IMR-90 (cell line): ENCODE measurements around the gene ARRDC1. TPM values are rescaled to one million over a fixed set of nuclear protein-coding genes. Genes with fewer than 3 reads are reported as not detected.

Source experiments
- ATAC-seq: fragments of 200-7000 bp; cut with Tn5 transposase; 2 replicates; pipeline ENCODE4 v1.9.1; 2020; ENCODE audit warnings: low read depth, mild to moderate bottlenecking, moderate library complexity
- BruUV-seq: library from RNA; stranded (reverse); fragments of 400-500 nt; replicated peaks from 2 replicates; lab custom pipeline; 2021; lab: Mats Ljungman, UMichigan
- CTCF ChIA-PET: fragments of 300-600 bp; formaldehyde crosslinking; extraction: SDS; loops from one replicate; lab custom pipeline; 2021; ENCODE audit warnings: antibody characterized with exemption; lab: Yijun Ruan, JAX
- POLR2A ChIA-PET: fragments of 300-600 bp; sonication (Branson Sonifier 250); formaldehyde crosslinking; loops from one replicate; lab custom pipeline; 2022; ENCODE audit warnings: antibody characterized with exemption; ENCODE audit not compliant: unreplicated experiment; lab: Charles Lee
- DNase-seq: peaks from one replicate; pipeline ENCODE4 v3.0.0; 2013
- H2AFZ ChIP-seq: replicated peaks from 2 replicates; pipeline ENCODE3; 2013; ENCODE audit warnings: low read length, mild to moderate bottlenecking; ENCODE audit not compliant: poor library complexity
- H2AK5ac ChIP-seq: 2 replicates; pipeline ENCODE4 v1.6.1; 2013; ENCODE audit warnings: low read depth, low read length, inconsistent platforms
- H2AK9ac ChIP-seq: replicated peaks from 2 replicates; pipeline ENCODE3; 2013; ENCODE audit warnings: mild to moderate bottlenecking, low read depth, low read length, moderate library complexity; ENCODE audit not compliant: poor library complexity
- H2BK120ac ChIP-seq: 2 replicates; pipeline ENCODE4 v1.6.1; 2013; ENCODE audit warnings: low read depth, low read length, inconsistent platforms
- H2BK15ac ChIP-seq: 3 replicates; pipeline ENCODE4 v1.6.1; 2013; ENCODE audit warnings: low read depth, low read length, inconsistent platforms
- H2BK20ac ChIP-seq: 2 replicates; pipeline ENCODE4 v1.6.1; 2013; ENCODE audit warnings: low read depth, mild to moderate bottlenecking, inconsistent platforms, low read length, moderate library complexity
- H2BK5ac ChIP-seq: 2 replicates; pipeline ENCODE4 v1.6.1; 2013; ENCODE audit warnings: mild to moderate bottlenecking, low read depth, low read length, inconsistent platforms; ENCODE audit not compliant: poor library complexity, severe bottlenecking
- H3K14ac ChIP-seq: replicated peaks from 2 replicates; pipeline ENCODE4 v1.6.1; 2013; ENCODE audit warnings: low read depth, low read length, inconsistent platforms
- H3K18ac ChIP-seq: 2 replicates; pipeline ENCODE4 v1.6.1; 2013; ENCODE audit warnings: low read depth, low read length, control low read depth
- H3K23ac ChIP-seq: 2 replicates; pipeline ENCODE4 v1.6.1; 2013; ENCODE audit warnings: low read depth, low read length, inconsistent platforms
- H3K27ac ChIP-seq: 2 replicates; pipeline ENCODE4 v1.5.1; 2013; ENCODE audit warnings: mild to moderate bottlenecking, control low read depth, low read length; ENCODE audit not compliant: insufficient read depth
- H3K27me3 ChIP-seq: 2 replicates; pipeline ENCODE4 v1.6.1; 2013; ENCODE audit warnings: low read length; ENCODE audit not compliant: control insufficient read depth, insufficient read depth
- H3K36me3 ChIP-seq: 2 replicates; pipeline ENCODE4 v1.6.1; 2013; ENCODE audit warnings: low read length, mixed read lengths; ENCODE audit not compliant: control insufficient read depth, insufficient read depth
- H3K4ac ChIP-seq: 2 replicates; pipeline ENCODE4 v1.6.1; 2013; ENCODE audit warnings: low read depth, low read length, inconsistent platforms
- H3K4me1 ChIP-seq: 2 replicates; pipeline ENCODE4 v1.6.1; 2013; ENCODE audit warnings: low read length, mixed read lengths; ENCODE audit not compliant: control insufficient read depth, insufficient read depth
- H3K4me2 ChIP-seq: 2 replicates; pipeline ENCODE4 v1.6.1; 2013; ENCODE audit warnings: low read depth, mild to moderate bottlenecking, control low read depth, low read length, moderate library complexity
- H3K4me3 ChIP-seq: 2 replicates; pipeline ENCODE4 v1.5.1; 2013; ENCODE audit warnings: low read depth, mild to moderate bottlenecking, control low read depth, low read length, moderate library complexity; ENCODE audit not compliant: insufficient read depth
- H3K56ac ChIP-seq: 2 replicates; pipeline ENCODE4 v1.6.1; 2013; ENCODE audit warnings: low read length, inconsistent platforms; ENCODE audit not compliant: insufficient read depth; ENCODE audit errors: extremely low read depth
- H3K79me1 ChIP-seq, 2 experiments: 2 replicates each; pipeline ENCODE4 v1.6.1; 2013; ENCODE audit warnings: low read length in 2 of 2, inconsistent platforms in 1 of 2, low read depth in 1 of 2
- H3K9ac ChIP-seq: 2 replicates; pipeline ENCODE4 v1.6.1; 2013; ENCODE audit warnings: low read depth, low read length, control low read depth
- H3K9me1 ChIP-seq: 2 replicates; pipeline ENCODE4 v1.6.1; 2013; ENCODE audit warnings: low read length, inconsistent platforms; ENCODE audit not compliant: insufficient read depth
- H3K9me3 ChIP-seq: 2 replicates; pipeline ENCODE4 v1.6.1; 2013; ENCODE audit warnings: low read length; ENCODE audit not compliant: control insufficient read depth, insufficient read depth
- H4K20me1 ChIP-seq: 2 replicates; pipeline ENCODE4 v1.6.1; 2013; ENCODE audit warnings: low read length, inconsistent platforms; ENCODE audit not compliant: insufficient read depth
- H4K5ac ChIP-seq: 2 replicates; pipeline ENCODE4 v1.6.1; 2013; ENCODE audit warnings: mild to moderate bottlenecking, low read depth, low read length, control low read depth
- H4K8ac ChIP-seq, 2 experiments: 2 replicates each; pipeline ENCODE4 v1.6.1; 2013; ENCODE audit warnings: low read depth in 2 of 2, low read length in 2 of 2, control low read depth in 1 of 2, inconsistent platforms in 1 of 2
- H4K91ac ChIP-seq: 2 replicates; pipeline ENCODE4 v1.6.1; 2013; ENCODE audit warnings: low read depth, low read length, inconsistent platforms; ENCODE audit not compliant: insufficient read depth
- MAFK ChIP-seq: IDR thresholded peaks from 2 replicates; pipeline ENCODE4 v1.6.1; 2012; ENCODE audit warnings: low read depth, low read length, improper control_type of control experiment
- SMC3 ChIP-seq: fragments of 150-350 bp; IDR thresholded peaks from 2 replicates; pipeline ENCODE4 v1.6.1; 2016; ENCODE audit warnings: low read depth, mild to moderate bottlenecking, antibody characterized with exemption, low read length, moderate library complexity
- WGBS, 2 experiments: methylation state at CpG; one replicate each; pipeline versions ENCODE4 v1.1.5 to v1.1.7; 2013; ENCODE audit warnings: missing lambda C conversion rate in 2 of 2; ENCODE audit not compliant: insufficient read length in 1 of 2; ENCODE audit errors: extremely low coverage in 2 of 2; 5-methylcytosine and 5-hydroxymethylcytosine counted together
- dilution Hi-C: fragments of 300-500 bp; cut with HindIII; formaldehyde crosslinking; loops from one replicate; pipeline ENCODE4 v1.14.3; 2018; ENCODE audit warnings: low sequenced_read_pairs; ENCODE audit not compliant: unreplicated experiment
- in situ Hi-C: fragments of 300-500 bp; cut with MboI; formaldehyde crosslinking; loops from 3 replicates; pipeline ENCODE4 v1.14.3; 2019; ENCODE audit warnings: low sequenced_read_pairs, inconsistent platforms, mixed read lengths
- intact Hi-C: fragments of 100-400 bp; cut with micrococcal nuclease; formaldehyde crosslinking; loops from 2 replicates; pipeline ENCODE4 v1.10.0; 2022
- polyA plus RNA-seq, 3 experiments: library from polyadenylated mRNA; depleted of rRNA; stranded (reverse); fragments of >200 nt; gene quantifications; 2 replicates each; pipeline ENCODE4 v1.2.3, GENCODE V29; 2012; ENCODE audit warnings: low replicate concordance in 1 of 3
- total RNA-seq: library from RNA; depleted of rRNA; stranded (reverse); fragments of >200 nt; gene quantifications from 2 replicates; pipeline ENCODE4 v1.2.3, GENCODE V29; 2012

Gene ARRDC1
- total and polyA plus RNA-seq, 2 of the 4 experiments (the other 2 are of a cell fraction), result 7.7 to 41.4 TPM

DNA sequence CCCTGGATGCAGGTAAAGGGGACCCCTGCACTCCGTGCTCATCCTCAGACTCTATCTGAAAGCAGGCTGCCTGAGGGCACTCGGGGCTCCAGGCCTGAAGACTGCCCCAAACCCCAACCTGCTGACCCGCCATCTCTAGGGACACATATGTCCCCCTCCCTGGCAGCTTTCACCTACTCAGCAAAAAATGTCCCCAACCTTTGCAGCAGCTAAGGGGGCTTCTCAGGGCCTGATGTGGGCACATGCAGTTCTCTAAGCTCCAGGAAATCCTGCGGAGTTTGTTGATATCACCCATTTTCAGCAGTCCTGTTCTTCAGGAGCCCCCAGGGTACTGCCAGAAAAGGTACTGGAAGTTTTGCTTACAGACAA, 24.5 kb upstream of the ARRDC1 start:
- Histone ChIP-seq H2BK15ac (no peak overlapping the region), H3K4me2 (no peak overlapping the region), H3K4me3 (no peak overlapping the region), H3K27me3 (no peaks in the 10 kb centered on the region), H3K79me1 (peaks cover 16 to 44% of the 10 kb centered on the region in 2 experiments), H3K9ac (no peak overlapping the region), H4K20me1 (peaks cover 16% of the 10 kb centered on the region), H4K8ac (no peak overlapping the region), H3K36me3 (peaks cover 29% of the 10 kb centered on the region), H2BK120ac (no peak overlapping the region), H3K4me1 (peaks cover 6% of the 10 kb centered on the region), H2AK5ac (no peak overlapping the region), H2AFZ (no peak overlapping the region), H3K9me3 (no peaks in the 10 kb centered on the region), H2BK5ac (no peak overlapping the region), H3K9me1 (peaks cover 14% of the 10 kb centered on the region; the same call in 1 of the 2 replicates), H4K5ac (no peak overlapping the region), H2AK9ac (peak overlapping the region; percentile 63), H3K4ac (no peak overlapping the region), H3K18ac (no peak overlapping the region), H3K14ac (no peak overlapping the region), H3K56ac (no peak overlapping the region), H3K27ac (no peak overlapping the region), H2BK20ac (no peak overlapping the region), H4K91ac (no peak overlapping the region), H3K23ac (no peak overlapping the region)
- POLR2A ChIA-PET, result no interaction called here
- DNase-seq (no peak), ATAC-seq (no peak)
- CTCF ChIA-PET, result no interaction called here
- in situ Hi-C loops (no loop called here), dilution Hi-C loops (no loop called here), intact Hi-C loops (no loop called here)
- BruUV-seq, result no TSS peak
- 100% methylated on average over 3 of the region's 4 CpGs; no CpG with 5 or more reads in 1 of the 2 experiments for WGBS, 2 experiments
- no peak for TF ChIP-seq SMC3
- TF ChIP-seq MAFK, result peak; percentile 64
